ENCODE results near the gene TIMP1.

The TIMP1 gene

DNA sequence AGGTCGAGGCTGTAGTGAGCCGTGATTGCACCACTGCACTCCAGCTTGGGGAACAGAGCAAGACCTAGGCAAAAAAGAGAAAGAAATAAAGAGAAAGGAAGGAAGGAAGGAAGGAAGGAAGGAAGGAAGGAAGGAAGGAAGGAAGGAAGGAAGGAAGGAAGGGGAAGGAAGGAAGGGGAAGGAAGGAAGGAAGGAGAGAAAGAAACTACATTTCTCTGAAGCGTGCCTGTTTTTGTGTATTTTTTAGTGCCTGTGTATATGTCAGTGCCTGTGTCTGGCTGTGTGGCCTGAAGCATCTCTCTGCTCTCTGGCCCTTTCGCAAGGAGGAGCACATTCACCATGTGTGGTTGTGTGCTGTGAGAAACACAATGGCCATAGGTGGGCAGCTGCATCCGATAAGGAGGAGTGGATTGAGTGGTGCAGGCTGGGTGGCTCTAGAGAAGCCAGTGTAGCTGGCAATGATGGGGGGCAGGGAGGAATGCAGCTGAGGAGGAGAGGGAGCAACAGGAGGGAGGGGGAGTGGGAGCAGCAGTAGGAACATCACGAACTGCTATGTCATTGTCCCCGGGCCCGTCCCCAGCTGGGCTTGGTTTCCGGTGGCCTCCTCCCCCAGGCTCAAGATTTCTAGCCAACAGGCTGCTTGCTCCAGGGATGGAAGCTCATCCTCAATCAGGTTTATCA, 26.0 kb downstream of the TIMP1 start:
- DNase-seq: no peak

DNA sequence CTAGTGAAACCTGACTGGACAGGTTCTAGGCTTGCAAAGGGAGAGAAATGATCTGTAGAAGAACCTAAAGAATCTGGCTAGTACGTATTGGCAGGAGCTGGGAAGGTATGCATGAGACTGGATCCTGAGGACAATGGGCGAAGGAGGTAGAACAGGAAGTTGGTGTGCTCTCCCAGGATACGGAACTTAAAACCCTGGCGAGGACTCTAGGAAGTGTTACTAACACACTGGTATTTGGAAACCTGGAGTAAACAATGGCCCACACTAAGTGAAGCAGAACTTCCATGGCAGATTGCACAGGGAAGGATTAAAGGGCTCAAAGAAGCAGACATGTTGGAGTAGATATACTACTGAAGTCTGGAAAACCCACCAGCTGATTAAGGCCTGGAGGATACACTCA, 28.3 kb downstream of the TIMP1 start:
- DNase-seq: no peak

- no peak for DNase-seq
Observed at GRCh38 chrX:47611489-47611888, 29.3 kb downstream of the TIMP1 start.

GRCh38 chrX:47611926-47612325, 29.7 kb downstream of the TIMP1 start:
- DNase-seq: no peak

- no peak for DNase-seq
Observed at GRCh38 chrX:47612418-47612817, 30.2 kb downstream of the TIMP1 start.

DNA sequence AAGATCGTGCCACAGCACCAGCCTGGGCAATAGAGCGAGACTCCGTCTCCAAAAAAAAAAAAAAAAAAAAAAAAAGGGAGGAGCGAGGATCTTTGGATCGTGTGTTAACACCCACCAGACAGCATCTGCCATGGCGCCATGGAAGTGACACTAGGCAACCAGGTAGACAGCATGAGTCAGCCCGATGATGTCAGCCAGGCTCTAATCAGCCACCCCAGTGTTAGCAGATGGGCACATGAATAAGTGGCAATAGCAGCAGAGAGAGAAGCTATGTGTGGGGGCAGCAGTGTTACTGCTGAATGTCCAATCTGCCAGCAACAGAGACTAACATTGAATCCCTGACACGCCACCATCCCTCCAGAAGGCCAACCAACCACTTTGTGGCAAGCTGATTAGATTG, 30.8 kb downstream of the TIMP1 start:
- no peak for DNase-seq

DNA sequence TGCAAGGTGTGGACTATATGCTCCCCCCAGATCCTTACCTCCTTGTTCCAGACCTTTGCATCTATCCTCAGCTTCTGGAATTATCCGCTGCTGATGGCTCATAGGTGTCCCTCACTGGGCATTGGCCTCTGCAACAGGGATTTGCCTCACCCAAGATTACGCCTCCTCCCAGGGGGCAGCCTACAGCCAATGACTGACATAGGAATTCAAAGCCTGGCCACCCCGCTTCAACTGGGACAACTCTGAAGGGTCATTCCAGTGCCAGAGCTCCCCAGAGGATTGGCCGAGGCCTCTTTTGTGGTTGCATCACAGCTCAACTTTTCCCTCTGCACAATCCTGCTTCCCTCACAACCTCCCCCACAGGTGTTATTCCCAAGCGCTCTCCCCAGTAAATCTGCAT, 32.4 kb downstream of the TIMP1 start:
- no peak for DNase-seq

- no peak for DNase-seq
Observed at GRCh38 chrX:47618923-47619485, 36.8 kb downstream of the TIMP1 start.

DNA sequence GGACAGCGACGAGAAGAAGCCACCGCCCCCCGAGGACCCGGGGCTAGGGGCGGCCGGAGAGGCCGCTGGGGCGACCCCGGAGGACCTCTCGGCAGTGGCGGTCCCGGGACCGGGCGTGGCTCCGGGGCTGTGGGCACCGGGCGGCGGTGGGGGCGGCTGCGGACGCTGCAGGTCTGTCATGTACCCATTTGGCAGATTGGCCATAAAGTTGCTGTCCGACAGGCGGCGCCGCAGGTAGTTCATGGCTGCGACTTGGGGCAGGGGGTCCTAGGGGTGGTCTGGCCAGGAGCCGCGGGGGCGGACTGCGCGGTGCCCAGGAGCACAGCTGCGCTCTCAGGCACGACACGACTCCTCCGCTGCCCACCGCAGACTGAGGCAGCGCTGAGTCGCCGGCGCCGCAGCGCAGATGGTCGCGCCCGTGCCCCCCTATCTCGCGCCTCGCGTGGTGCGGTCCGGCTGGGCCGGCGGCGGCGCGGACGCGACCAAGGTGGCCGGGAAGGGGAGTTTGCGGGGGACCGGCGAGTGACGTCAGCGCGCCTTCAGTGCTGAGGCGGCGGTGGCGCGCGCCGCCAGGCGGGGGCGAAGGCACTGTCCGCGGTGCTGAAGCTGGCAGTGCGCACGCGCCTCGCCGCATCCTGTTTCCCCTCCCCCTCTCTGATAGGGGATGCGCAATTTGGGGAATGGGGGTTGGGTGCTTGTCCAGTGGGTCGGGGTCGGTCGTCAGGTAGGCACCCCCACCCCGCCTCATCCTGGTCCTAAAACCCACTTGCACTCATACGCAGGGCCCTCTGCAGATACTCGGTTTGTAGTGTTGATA, 37.5 kb downstream of the TIMP1 start, which contains the start of gene SYN1:
SYN1 (minus strand) TSS at position 372 of the 817 bp plus-strand sequence; CDS start at position 243, 129 bp downstream.
- DNase-seq: peak in 1 of 2 experiments; percentile 1

DNA sequence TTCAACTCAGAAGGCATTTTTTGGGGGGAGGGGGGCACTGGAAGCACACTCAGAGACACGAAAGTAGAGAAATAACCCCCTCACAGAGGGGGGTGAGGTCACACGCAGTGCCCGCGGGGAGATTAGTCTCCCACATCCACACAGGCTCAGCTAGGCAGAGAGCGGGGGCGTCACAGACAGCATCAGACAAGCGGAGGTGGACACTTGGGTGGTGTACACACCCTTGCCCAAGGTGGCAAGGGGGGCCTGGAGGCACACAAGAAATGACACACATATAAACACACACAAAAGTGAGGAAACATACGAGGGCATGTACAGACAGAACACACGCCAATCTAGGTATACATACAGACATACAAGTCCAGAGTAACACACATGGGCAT, 38.1 kb downstream of the TIMP1 start:
- no peak for DNase-seq

DNA sequence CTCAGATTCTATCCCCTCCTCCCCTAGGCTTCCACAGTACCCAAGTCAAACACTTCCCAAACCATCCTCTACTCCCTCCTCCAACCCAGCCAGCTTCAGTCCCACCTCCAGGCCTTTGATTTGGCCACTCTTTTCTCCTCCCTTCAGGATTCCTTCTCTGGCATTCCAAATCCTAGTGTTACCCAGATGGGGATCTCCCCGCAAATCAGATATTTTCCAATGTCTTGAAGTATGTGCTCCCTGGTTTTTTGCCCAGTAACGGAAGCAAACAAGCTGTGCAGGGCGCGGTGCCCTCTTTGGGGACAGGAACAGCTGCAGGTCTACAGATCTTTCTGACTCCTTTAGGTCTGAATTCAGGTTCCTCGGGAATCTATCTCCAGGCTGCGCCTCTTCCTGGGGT, 39.6 kb downstream of the TIMP1 start:
- DNase-seq: no peak

- DNase-seq: no peak
Observed at GRCh38 chrX:47623540-47624027, 41.3 kb downstream of the TIMP1 start.

DNA sequence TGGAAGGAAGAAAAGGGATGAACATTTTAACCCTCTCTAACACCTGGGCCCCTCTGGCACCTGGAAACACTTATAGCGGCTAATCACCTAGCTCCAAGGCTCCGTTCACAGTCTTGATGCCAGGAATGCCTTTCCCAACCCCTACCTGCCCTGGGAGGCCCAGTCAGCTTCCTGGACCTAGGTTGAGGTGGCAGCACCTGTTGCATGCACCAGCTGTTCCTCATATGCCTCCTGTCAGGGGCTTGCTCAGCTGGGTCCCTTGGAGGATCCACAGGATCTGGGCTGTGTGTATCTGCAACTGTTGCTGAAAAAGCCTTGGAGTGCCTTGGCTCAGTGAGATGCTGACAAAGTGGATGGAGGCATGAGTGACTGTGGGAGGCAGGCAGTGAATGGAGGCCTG, 43.1 kb downstream of the TIMP1 start:
- no peak for DNase-seq

GRCh38 chrX:47628982-47629381, 46.7 kb downstream of the TIMP1 start:
- DNase-seq: no peak

- no peak for DNase-seq
Observed at GRCh38 chrX:47629419-47630200, 47.4 kb downstream of the TIMP1 start, which contains the start of gene CFP. TSS of gene CFP (minus strand) at chrX:47629930. CDS start at chrX:47629844, 86 bp downstream.

GRCh38 chrX:47631676-47632075, 49.4 kb downstream of the TIMP1 start:
- DNase-seq: no peak

- no peak for DNase-seq
Observed at GRCh38 chrX:47632666-47633065, 50.4 kb downstream of the TIMP1 start.

DNA sequence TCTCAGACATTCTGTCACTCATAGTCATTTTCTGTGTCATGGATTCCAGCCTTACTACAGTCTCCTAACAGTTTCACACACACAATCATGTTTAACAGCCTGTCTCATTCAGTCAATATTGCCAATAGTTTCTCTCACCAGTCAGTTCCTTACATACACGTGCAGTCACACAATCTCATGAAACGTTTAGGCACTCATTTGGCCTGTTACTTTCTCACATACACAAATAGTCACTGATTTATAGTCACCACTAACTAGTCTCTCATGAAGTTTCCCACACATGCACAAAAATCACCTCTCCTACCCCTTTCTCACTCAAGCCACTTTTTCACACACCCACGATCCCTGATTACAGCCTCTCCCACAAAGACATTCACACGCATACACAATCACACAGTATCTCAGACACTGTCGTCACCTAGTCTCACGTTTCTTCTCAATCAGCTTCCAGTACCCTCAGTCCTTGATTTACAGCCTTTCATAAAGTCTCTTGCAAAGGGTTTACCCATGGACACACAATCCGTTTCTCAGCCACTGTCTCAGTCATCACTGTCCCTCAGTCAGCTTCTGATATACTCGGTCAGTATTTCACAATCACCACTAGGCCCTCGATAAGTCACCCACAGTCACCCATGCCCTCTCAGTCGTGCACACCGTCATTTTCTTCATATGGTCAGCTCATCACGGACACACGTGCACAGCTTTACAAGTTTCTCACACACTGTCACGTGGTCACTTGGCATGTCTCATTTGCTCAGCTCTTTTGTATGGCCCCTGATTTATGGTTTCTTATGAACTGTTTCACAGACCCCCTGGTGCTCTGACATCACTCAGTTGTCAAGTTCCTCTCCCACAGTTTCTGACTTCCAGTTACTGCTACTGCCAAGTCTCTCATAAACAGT, 51.7 kb downstream of the TIMP1 start:
- DNase-seq: no peak

DNA sequence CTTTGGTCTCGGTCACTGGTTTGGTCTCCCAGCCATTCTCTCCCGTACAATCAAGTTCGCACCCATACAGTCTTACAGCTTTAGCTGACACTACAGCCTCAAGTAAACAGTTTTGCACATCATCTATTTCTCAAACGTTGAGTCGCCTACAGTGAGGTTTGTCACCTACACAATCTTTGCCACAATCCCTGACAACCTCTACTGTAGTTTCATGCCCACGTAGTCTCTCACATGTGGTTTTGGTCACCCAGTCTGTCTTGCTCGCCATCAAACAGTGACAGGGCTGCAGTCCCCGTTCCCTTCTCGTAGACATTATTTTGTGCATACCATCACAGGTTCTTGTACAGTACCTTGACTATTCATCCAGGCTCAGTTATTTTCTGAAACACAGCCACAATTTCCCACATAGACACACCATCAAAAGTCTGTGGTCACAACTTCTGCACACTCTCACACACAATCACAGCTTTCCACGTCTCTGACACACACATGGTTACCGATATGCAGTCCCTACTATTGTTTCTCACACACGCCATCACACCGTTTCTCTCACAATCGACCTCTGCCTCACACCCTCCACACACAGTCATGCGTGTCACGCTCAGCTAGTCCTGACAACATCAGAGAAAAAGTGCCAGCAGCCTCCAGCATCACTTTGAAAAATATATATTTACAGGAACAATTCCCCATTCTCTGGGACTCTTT, 52.8 kb downstream of the TIMP1 start:
- no peak for DNase-seq
